HepG2 (cell line): Measurements from ENCODE around the gene BAG5. TPM values are rescaled to one million over a fixed set of nuclear protein-coding genes. Genes with fewer than 3 reads are reported as not detected.
A peak's percentile ranks its signal among the peaks of the same experiment; 100 is the strongest.

Source experiments
- ATAC-seq: fragments of 200-7000 bp; cut with Tn5 transposase; 3 replicates; pipeline ENCODE4 v1.9.1; 2020; ENCODE audit warnings: mild to moderate bottlenecking, moderate library complexity
- BruUV-seq: library from RNA; stranded (reverse); fragments of 400-500 nt; replicated peaks from 2 replicates; lab custom pipeline; 2021; lab: Mats Ljungman, UMichigan
- CTCF ChIA-PET: fragments of 300-600 bp; formaldehyde crosslinking; extraction: SDS; loops from one replicate; lab custom pipeline; 2021; ENCODE audit warnings: low total read pairs, inconsistent platforms, low intra/inter-chr PET ratio; lab: Yijun Ruan, JAX
- POLR2A ChIA-PET: fragments of 350-600 bp; sonication (Branson Sonifier 250); formaldehyde crosslinking; loops from one replicate; lab custom pipeline; 2020; ENCODE audit warnings: antibody characterized with exemption, inconsistent platforms; lab: Yijun Ruan, JAX
- DNase-seq: peaks from one replicate; pipeline ENCODE4 v3.0.0-alpha.2; 2015; ENCODE audit warnings: low spot score
- FAIRE-seq: peaks from 3 replicates; lab custom pipeline; 2011; peaks lifted over from hg19 to GRCh38; lab: Jason Lieb, UNC
- H2AFZ ChIP-seq: one replicate; pipeline ENCODE4 v1.6.1; 2011; ENCODE audit warnings: low read length, inconsistent platforms
- H3K27ac ChIP-seq: fragments of 300-600 bp; 3 replicates; pipeline ENCODE4 v1.8.0; 2011; ENCODE audit warnings: mixed run types, mild to moderate bottlenecking, mixed read lengths, low read length, inconsistent platforms; ENCODE audit not compliant: insufficient read depth; ENCODE audit errors: extremely low read length
- H3K27me3 ChIP-seq, 2 experiments: fragments of 200-600 bp in 1 of 2; 2 replicates in 1 of 2; 3 replicates in 1 of 2; pipeline versions ENCODE4 v1.6.0 to v1.8.0; 2011; ENCODE audit warnings: low read length in 2 of 2, mild to moderate bottlenecking in 2 of 2, moderate library complexity in 2 of 2, inconsistent platforms in 1 of 2; ENCODE audit not compliant: insufficient read depth in 2 of 2, control insufficient read depth in 1 of 2
- H3K36me3 ChIP-seq, 2 experiments: fragments of 200-600 bp in 1 of 2; replicated peaks in 1 of 2; 2 replicates in 1 of 2; 3 replicates in 1 of 2; pipeline versions ENCODE4 v1.5.1 to v1.8.0; 2011; ENCODE audit warnings: low read length in 2 of 2, inconsistent platforms in 1 of 2; ENCODE audit not compliant: insufficient read depth in 2 of 2, control insufficient read depth in 1 of 2
- H3K4me1 ChIP-seq: 2 replicates; pipeline ENCODE4 v1.5.1; 2012; ENCODE audit warnings: low read length, inconsistent platforms; ENCODE audit not compliant: insufficient read depth
- H3K4me2 ChIP-seq: 2 replicates; pipeline ENCODE4 v1.6.0; 2011; ENCODE audit warnings: low read depth, low read length, inconsistent platforms
- H3K4me3 ChIP-seq, 3 experiments: fragments of 200-600 bp in 1 of 3; sonication (generic), shearing (Covaris generic) in 1 of 3; replicated peaks in 1 of 3; 2 replicates each; pipeline ENCODE4 v1.5.1; 2011 to 2016; ENCODE audit warnings: low read length in 3 of 3, inconsistent platforms in 2 of 3, low read depth in 2 of 3, mild to moderate bottlenecking in 2 of 3, control low read depth in 1 of 3, mixed read lengths in 1 of 3; ENCODE audit not compliant: insufficient read depth in 1 of 3
- H3K79me2 ChIP-seq: one replicate; pipeline ENCODE4 v1.6.1; 2011; ENCODE audit warnings: low read length, inconsistent platforms; ENCODE audit not compliant: insufficient read depth
- H3K9ac ChIP-seq: 2 replicates; pipeline ENCODE4 v1.6.0; 2011; ENCODE audit warnings: mild to moderate bottlenecking, low read depth, low read length, inconsistent platforms; ENCODE audit not compliant: insufficient read depth
- H3K9me3 ChIP-seq: 2 replicates; pipeline ENCODE4 v1.5.1; 2012; ENCODE audit warnings: mild to moderate bottlenecking, low read length
- H4K20me1 ChIP-seq: 2 replicates; pipeline ENCODE4 v1.6.0; 2011; ENCODE audit warnings: inconsistent platforms, mild to moderate bottlenecking, low read length, moderate library complexity; ENCODE audit not compliant: insufficient read depth
- ATF5 ChIP-seq: sonication (generic); formaldehyde crosslinking; IDR thresholded peaks from 2 replicates; pipeline ENCODE4 v1.4.0; 2020; ENCODE audit warnings: mild to moderate bottlenecking, low read depth, missing genetic modification reagents
- CBX5 ChIP-seq: sonication (generic); formaldehyde crosslinking; IDR thresholded peaks from 2 replicates; pipeline ENCODE4 v1.4.0; 2020; ENCODE audit warnings: missing genetic modification reagents, borderline replicate concordance
- CCAR2 ChIP-seq: fragments of 200-400 bp; formaldehyde crosslinking; optimal IDR thresholded peaks from 2 replicates; pipeline ENCODE3; 2018; ENCODE audit warnings: low read depth, mild to moderate bottlenecking, low read length, moderate library complexity
- ERF ChIP-seq: IDR thresholded peaks from 2 replicates; pipeline ENCODE4 v1.6.1; 2018; ENCODE audit warnings: missing biosample characterization, missing genetic modification reagents
- MAZ ChIP-seq, 2 experiments: sonication (generic) in 1 of 2; formaldehyde crosslinking in 1 of 2; IDR thresholded peaks; 2 replicates each; pipeline versions ENCODE4 v1.5.0 to v1.6.1; 2012 to 2020; ENCODE audit warnings: low read depth in 2 of 2, mild to moderate bottlenecking in 2 of 2, borderline replicate concordance in 1 of 2, improper control_type of control experiment in 1 of 2, low read length in 1 of 2, missing genetic modification reagents in 1 of 2, moderate library complexity in 1 of 2
- MEF2D ChIP-seq: sonication (generic); formaldehyde crosslinking; IDR thresholded peaks from 2 replicates; pipeline ENCODE4 v1.5.1; 2020; ENCODE audit warnings: mild to moderate bottlenecking, missing genetic modification reagents
- PHF5A ChIP-seq: IDR thresholded peaks from one replicate; pipeline ENCODE4 v1.6.1; 2018; ENCODE audit warnings: low read depth, missing genetic modification reagents; ENCODE audit not compliant: unreplicated experiment
- PRMT3 ChIP-seq: sonication (generic); formaldehyde crosslinking; IDR thresholded peaks from 2 replicates; pipeline ENCODE4 v1.8.1; 2022; ENCODE audit warnings: low read depth, mild to moderate bottlenecking, moderate library complexity, missing genetic modification reagents, borderline replicate concordance
- SALL1 ChIP-seq: sonication (generic); formaldehyde crosslinking; IDR thresholded peaks from 2 replicates; pipeline ENCODE4 v1.8.0; 2022; ENCODE audit warnings: mild to moderate bottlenecking, missing genetic modification reagents
- SMAD3 ChIP-seq: sonication (generic); formaldehyde crosslinking; IDR thresholded peaks from 2 replicates; pipeline ENCODE4 v1.4.0; 2020; ENCODE audit warnings: missing genetic modification reagents
- SRY ChIP-seq: sonication (generic); formaldehyde crosslinking; IDR thresholded peaks from 2 replicates; pipeline ENCODE4 v1.8.0; 2022; ENCODE audit warnings: mild to moderate bottlenecking, missing genetic modification reagents
- TBX2 ChIP-seq: sonication (generic); formaldehyde crosslinking; IDR thresholded peaks from 2 replicates; pipeline ENCODE4 v1.5.0; 2020; ENCODE audit warnings: missing genetic modification reagents, mild to moderate bottlenecking, borderline replicate concordance
- THAP7 ChIP-seq: sonication (generic); formaldehyde crosslinking; IDR thresholded peaks from 2 replicates; pipeline ENCODE4 v1.8.1; 2023; ENCODE audit warnings: mild to moderate bottlenecking, missing genetic modification reagents
- ZBTB21 ChIP-seq: sonication (generic); formaldehyde crosslinking; IDR thresholded peaks from 2 replicates; pipeline ENCODE4 v1.4.0; 2020; ENCODE audit warnings: missing genetic modification reagents
- ZNF280B ChIP-seq: sonication (generic); formaldehyde crosslinking; IDR thresholded peaks from 2 replicates; pipeline ENCODE4 v1.5.0; 2020; ENCODE audit warnings: missing genetic modification reagents, mild to moderate bottlenecking, borderline replicate concordance
- ZNF451 ChIP-seq: sonication (generic); formaldehyde crosslinking; IDR thresholded peaks from 2 replicates; pipeline ENCODE4 v1.5.0; 2020; ENCODE audit warnings: mild to moderate bottlenecking, missing genetic modification reagents
- ZNF788 ChIP-seq: sonication (generic); formaldehyde crosslinking; IDR thresholded peaks from 2 replicates; pipeline ENCODE4 v1.5.0; 2020; ENCODE audit warnings: mild to moderate bottlenecking, missing genetic modification reagents, borderline replicate concordance
- ZNF792 ChIP-seq: IDR thresholded peaks from 2 replicates; pipeline ENCODE4 v1.6.1; 2016
- ZSCAN29 ChIP-seq: sonication (generic); formaldehyde crosslinking; conservative IDR thresholded peaks from 2 replicates; pipeline ENCODE4 v1.4.0; 2020; ENCODE audit warnings: mild to moderate bottlenecking, missing genetic modification reagents
- WGBS: methylation state at CpG from one replicate; pipeline ENCODE4 v1.1.6; 2017; ENCODE audit warnings: low lambda C conversion rate; 5-methylcytosine and 5-hydroxymethylcytosine counted together
- in situ Hi-C: cut with HindIII; loops from 2 replicates; pipeline ENCODE4 v1.10.0; 2017; ENCODE audit warnings: low pct_unique_long_range_greater_than_20kb; ENCODE audit not compliant: extremely low pct_ligation_motif_present
- intact Hi-C: fragments of 100-400 bp; cut with micrococcal nuclease; formaldehyde crosslinking; loops from one replicate; pipeline ENCODE4 v1.10.0; 2022; ENCODE audit not compliant: unreplicated experiment
- polyA plus RNA-seq, 8 experiments: library from polyadenylated mRNA; depleted of rRNA in 3 of 8; stranded (reverse) in 7 of 8; unstranded in 1 of 8; fragments of >200 nt; fragmentation: Illumina TruSeq in 4 of 8; extraction: Trizol in 4 of 8; gene quantifications; 2 replicates each; pipeline versions ENCODE4 v1.2.1 to v1.2.3, GENCODE V29; 2011 to 2016; ENCODE audit warnings: low read depth in 4 of 8, missing spikeins in 1 of 8, mixed read lengths in 1 of 8; ENCODE audit not compliant: insufficient read depth in 1 of 8
- total RNA-seq, 5 experiments: library from RNA; depleted of rRNA; stranded (reverse); fragments of >200 nt; fragmentation: Illumina TruSeq; extraction: Trizol; gene quantifications; 2 replicates each; pipeline ENCODE4 v1.2.3, GENCODE V29; 2016; ENCODE audit warnings: low read depth in 1 of 5

BAG5 gene
- total and polyA plus RNA-seq, 2 of the 13 experiments (the other 11 are each of a cell fraction or from before 2014, with no cell fraction given) = 3.5 to 21.0 TPM

- H2AFZ ChIP-seq = no peak overlapping the region
- BruUV-seq = no TSS peak
- peak overlapping the region; percentile 38; the same call in 1 of the 2 replicates for H3K9ac ChIP-seq
- H3K36me3 ChIP-seq = peaks cover 0 to 10% of the 10 kb centered on the region in 2 experiments; a peak in 3 of 5 replicates
- no peaks in the 10 kb centered on the region for H3K27me3 ChIP-seq
- ChIA-PET CTCF (interaction anchor here (0.9 to 3.0 kb wide), 4 partner anchors 19 to 31 kb away, joined by 3 to 38 read pairs (median 4); no protein-coding TSS in a partner anchor), POLR2A (interaction anchor here (1.2 to 3.1 kb wide), 3 partner anchors 10 to 23 kb away, joined by 3 to 24 read pairs (median 7); partner anchors contain the start of gene TRMT61A)
- H3K27ac ChIP-seq = no peak overlapping the region
- intact Hi-C loops (loop anchor here (1.0 kb wide), 1 partner anchor 28 kb away; no protein-coding TSS in a partner anchor), in situ Hi-C loops (no loop called here)
- FAIRE-seq = peak; percentile 46
- no peaks in the 10 kb centered on the region for H3K9me3 ChIP-seq
- WGBS = 50% methylated on average over 2 of the region's 9 CpGs
- ATAC-seq = peak; percentile 82
- H3K4me2 ChIP-seq = peak overlapping the region; percentile 73
- DNase-seq = peak; percentile 51
- H3K79me2 ChIP-seq = peaks cover 4% of the 10 kb centered on the region
- H3K4me3 ChIP-seq = peak overlapping the region in 2 of 3 experiments; percentile 26 to 59; a peak in 4 of 6 replicates
- peaks cover 39% of the 10 kb centered on the region for H3K4me1 ChIP-seq
- no peaks in the 10 kb centered on the region for H4K20me1 ChIP-seq
- TF ChIP-seq PRMT3 = no peak
- peak; percentile 25; the same call in 1 of the 2 replicates for TF ChIP-seq TBX2 (CRISPR knock-in tag)
- TF ChIP-seq ZBTB21 (CRISPR knock-in tag) = no peak
- 0 out of 2 replicates have a peak, but pooled peaks have one; percentile 26 for TF ChIP-seq ERF (CRISPR knock-in tag)
- TF ChIP-seq ZSCAN29 (CRISPR knock-in tag) = no peak
- no peak for TF ChIP-seq ZNF788 (CRISPR knock-in tag)
- TF ChIP-seq MAZ (IDR thresholded peaks at IDR 0.05; ENCODE audit: borderline replicate concordance, low read depth, low read length) = 0 out of 2 replicates have a peak, but pooled peaks have one; percentile 17
- TF ChIP-seq MAZ (CRISPR knock-in tag; IDR thresholded peaks at IDR 0.05; ENCODE audit: low read depth) = 0 out of 2 replicates have a peak, but pooled peaks have one; percentile 68
- TF ChIP-seq PHF5A (CRISPR knock-in tag) = no peak
- TF ChIP-seq SRY = 0 out of 2 replicates have a peak, but pooled peaks have one; percentile 57
- TF ChIP-seq CBX5 = no peak
- no peak for TF ChIP-seq CCAR2
- no peak for TF ChIP-seq ZNF792 (CRISPR knock-in tag)
- no peak for TF ChIP-seq ATF5
- peak; percentile 68; the same call in 1 of the 2 replicates for TF ChIP-seq ZNF451 (CRISPR knock-in tag)
- peak; percentile 35; the same call in 1 of the 2 replicates for TF ChIP-seq MEF2D (CRISPR knock-in tag)
- peak; percentile 63; the same call in 1 of the 2 replicates for TF ChIP-seq SALL1 (CRISPR knock-in tag)
- TF ChIP-seq ZNF280B (CRISPR knock-in tag) = 0 out of 2 replicates have a peak, but pooled peaks have one; percentile 12
- TF ChIP-seq THAP7 (CRISPR knock-in tag) = peak; percentile 67; the same call in 1 of the 2 replicates
- TF ChIP-seq SMAD3 (CRISPR knock-in tag) = no peak; the same call in 1 of the 2 replicates
Measured at GRCh38 chr14:103518422-103519042, 43.9 kb downstream of the BAG5 start.
